A549 (cell line): ENCODE data around the gene SETD1B. TPM values are rescaled to one million over a fixed set of nuclear protein-coding genes. Genes with fewer than 3 reads are reported as not detected.

Experiments used
- ATAC-seq, 2 experiments: fragments of 200-7000 bp in 1 of 2; fragments of >200 bp in 1 of 2; cut with Nextera tagmentation in 1 of 2; cut with Tn5 transposase in 1 of 2; 3 replicates each; pipeline versions ENCODE4 v1.8.0 to v1.9.1; 2018 to 2020; ENCODE audit warnings: mild to moderate bottlenecking in 1 of 2, moderate library complexity in 1 of 2
- CTCF ChIA-PET: fragments of 300-600 bp; sonication (Branson Sonifier 250); formaldehyde crosslinking; extraction: SDS; loops from one replicate; lab custom pipeline; 2021; ENCODE audit warnings: antibody characterized with exemption, inconsistent platforms; lab: Yijun Ruan, JAX
- POLR2A ChIA-PET: fragments of 350-600 bp; formaldehyde crosslinking; extraction: SDS; loops from one replicate; lab custom pipeline; 2021; ENCODE audit warnings: antibody characterized with exemption, inconsistent platforms; lab: Yijun Ruan, JAX
- DNase-seq, 2 experiments: peaks; one replicate each; pipeline versions ENCODE4 v3.0.0 to v3.0.0-alpha.2; 2011 to 2016; ENCODE audit warnings: low read depth in 1 of 2, low spot score in 1 of 2
- FAIRE-seq: peaks from 2 replicates; lab custom pipeline; 2011; peaks lifted over from hg19 to GRCh38; lab: Jason Lieb, UNC
- H3K27ac ChIP-seq, 2 experiments: fragments of >200 bp; sonication (Bioruptor Twin); formaldehyde crosslinking; 3 replicates each; pipeline ENCODE4 v1.5.1; 2016 to 2017
- H3K4me1 ChIP-seq: fragments of >200 bp; sonication (Bioruptor Twin); formaldehyde crosslinking; 3 replicates; pipeline ENCODE4 v1.6.1; 2016
- H3K4me2 ChIP-seq: fragments of >200 bp; sonication (Bioruptor Twin); formaldehyde crosslinking; 3 replicates; pipeline ENCODE4 v1.6.1; 2016
- H3K4me3 ChIP-seq: fragments of >200 bp; sonication (Bioruptor Twin); formaldehyde crosslinking; 3 replicates; pipeline ENCODE4 v1.5.1; 2016
- H3K9me3 ChIP-seq: fragments of >200 bp; sonication (Bioruptor Twin); formaldehyde crosslinking; 3 replicates; pipeline ENCODE4 v1.6.1; 2016
- BCL3 ChIP-seq: fragments of >200 bp; sonication (Bioruptor Twin); formaldehyde crosslinking; IDR thresholded peaks from 3 replicates; pipeline ENCODE4 v1.6.1; 2016
- BHLHE40 ChIP-seq: IDR thresholded peaks from 2 replicates; pipeline ENCODE4 v1.6.1; 2012; ENCODE audit warnings: low read depth, low read length, inconsistent platforms
- CBX2 ChIP-seq: fragments of 200-600 bp; sonication (generic); IDR thresholded peaks from 2 replicates; pipeline ENCODE4 v1.6.1; 2016; ENCODE audit warnings: low read depth, mild to moderate bottlenecking, borderline replicate concordance
- CBX8 ChIP-seq: fragments of 200-600 bp; sonication (generic); IDR thresholded peaks from 2 replicates; pipeline ENCODE4 v1.6.1; 2016
- CEBPB ChIP-seq, 2 experiments: fragments of >200 bp in 1 of 2; sonication (Bioruptor Twin) in 1 of 2; formaldehyde crosslinking in 1 of 2; IDR thresholded peaks; 2 replicates each; pipeline ENCODE4 v1.6.1; 2012 to 2016
- CHD4 ChIP-seq: fragments of 200-600 bp; sonication (generic); IDR thresholded peaks from 2 replicates; pipeline ENCODE4 v1.6.1; 2016; ENCODE audit warnings: antibody characterized with exemption, mild to moderate bottlenecking, borderline replicate concordance
- EHF ChIP-seq: fragments of 250-450 bp; sonication (Bioruptor Pico); IDR thresholded peaks from 2 replicates; pipeline ENCODE4 v1.5.0; 2020; ENCODE audit warnings: mild to moderate bottlenecking
- EP300 ChIP-seq, 2 experiments: fragments of >200 bp; sonication (Bioruptor Twin); formaldehyde crosslinking; IDR thresholded peaks; 2 replicates in 1 of 2; 3 replicates in 1 of 2; pipeline ENCODE4 v1.6.1; 2016 to 2017
- ESRRA ChIP-seq: fragments of 150-350 bp; IDR thresholded peaks from 2 replicates; pipeline ENCODE4 v1.6.1; 2014; ENCODE audit warnings: mild to moderate bottlenecking, low read length, borderline replicate concordance
- FOSB ChIP-seq: fragments of 250-450 bp; sonication (Bioruptor Pico); IDR thresholded peaks from 2 replicates; pipeline ENCODE4 v1.5.0; 2020; ENCODE audit warnings: mild to moderate bottlenecking, moderate library complexity
- FOXS1 ChIP-seq: fragments of 250-450 bp; sonication (Bioruptor Pico); IDR thresholded peaks from 2 replicates; pipeline ENCODE4 v1.5.0; 2020; ENCODE audit warnings: mild to moderate bottlenecking, moderate library complexity
- GATA3 ChIP-seq: IDR thresholded peaks from 2 replicates; pipeline ENCODE4 v1.6.1; 2012; ENCODE audit warnings: borderline replicate concordance
- HMGXB4 ChIP-seq: fragments of 250-450 bp; sonication (Bioruptor Pico); IDR thresholded peaks from 2 replicates; pipeline ENCODE4 v1.5.0; 2021; ENCODE audit warnings: mild to moderate bottlenecking, moderate library complexity, borderline replicate concordance
- HOXA7 ChIP-seq: fragments of 250-450 bp; sonication (Bioruptor Pico); IDR thresholded peaks from 2 replicates; pipeline ENCODE4 v1.5.0; 2020; ENCODE audit warnings: mild to moderate bottlenecking, moderate library complexity
- HOXB5 ChIP-seq: fragments of 250-450 bp; sonication (Bioruptor Pico); IDR thresholded peaks from 2 replicates; pipeline ENCODE4 v1.5.0; 2020; ENCODE audit warnings: mild to moderate bottlenecking, moderate library complexity
- JUNB ChIP-seq: fragments of >200 bp; sonication (Bioruptor Twin); formaldehyde crosslinking; IDR thresholded peaks from 2 replicates; pipeline ENCODE4 v1.6.1; 2016
- KDM1A ChIP-seq: fragments of 200-600 bp; sonication (generic); IDR thresholded peaks from 2 replicates; pipeline ENCODE4 v1.6.1; 2016; ENCODE audit warnings: low read depth, mild to moderate bottlenecking
- KDM5A ChIP-seq: fragments of 200-600 bp; sonication (generic); IDR thresholded peaks from 2 replicates; pipeline ENCODE4 v1.6.1; 2016; ENCODE audit warnings: antibody characterized with exemption, mild to moderate bottlenecking
- MYC ChIP-seq: IDR thresholded peaks from 2 replicates; pipeline ENCODE4 v1.6.1; 2012; ENCODE audit warnings: mild to moderate bottlenecking, inconsistent platforms, low read length, improper control_type of control experiment, borderline replicate concordance
- NPAS2 ChIP-seq: fragments of 250-450 bp; sonication (Bioruptor Pico); IDR thresholded peaks from 2 replicates; pipeline ENCODE4 v1.8.0; 2022; ENCODE audit warnings: mild to moderate bottlenecking, moderate library complexity, borderline replicate concordance
- PHF8 ChIP-seq: fragments of 200-600 bp; sonication (generic); IDR thresholded peaks from 2 replicates; pipeline ENCODE4 v1.6.1; 2016; ENCODE audit warnings: low read depth, mild to moderate bottlenecking, antibody characterized with exemption, moderate library complexity, borderline replicate concordance
- POLR2AphosphoS2 ChIP-seq: conservative IDR thresholded peaks from 2 replicates; pipeline ENCODE4 v1.6.1; 2012; ENCODE audit warnings: low read length, improper control_type of control experiment, inconsistent platforms
- RAD21 ChIP-seq, 2 experiments: fragments of >200 bp in 1 of 2; sonication (Bioruptor Twin) in 1 of 2; formaldehyde crosslinking in 1 of 2; IDR thresholded peaks in 1 of 2; conservative IDR thresholded peaks in 1 of 2; 2 replicates in 1 of 2; 3 replicates in 1 of 2; pipeline ENCODE4 v1.6.1; 2012 to 2018; ENCODE audit warnings: inconsistent platforms in 1 of 2
- RCOR1 ChIP-seq: fragments of 150-350 bp; IDR thresholded peaks from 2 replicates; pipeline ENCODE4 v1.6.1; 2014; ENCODE audit warnings: antibody characterized with exemption, low read length, low read depth
- RFX5 ChIP-seq: fragments of 450-650 bp; IDR thresholded peaks from 2 replicates; pipeline ENCODE4 v1.7.1; 2014; ENCODE audit warnings: antibody characterized with exemption, mild to moderate bottlenecking, moderate library complexity
- RNF2 ChIP-seq: fragments of 200-600 bp; sonication (generic); IDR thresholded peaks from 2 replicates; pipeline ENCODE4 v1.6.1; 2016; ENCODE audit warnings: low read depth, mild to moderate bottlenecking, antibody characterized with exemption, moderate library complexity, borderline replicate concordance
- SMC3 ChIP-seq: fragments of >200 bp; sonication (Bioruptor Twin); formaldehyde crosslinking; IDR thresholded peaks from 3 replicates; pipeline ENCODE4 v1.6.1; 2018; ENCODE audit warnings: inconsistent platforms
- SREBF2 ChIP-seq: fragments of 450-650 bp; IDR thresholded peaks from 2 replicates; pipeline ENCODE4 v1.6.1; 2014; ENCODE audit warnings: mild to moderate bottlenecking, moderate library complexity
- TFCP2L1 ChIP-seq: fragments of 250-450 bp; sonication (Bioruptor Pico); IDR thresholded peaks from 2 replicates; pipeline ENCODE4 v1.5.0; 2021; ENCODE audit warnings: mild to moderate bottlenecking
- TP53 ChIP-seq: fragments of 250-450 bp; sonication (Bioruptor Pico); IDR thresholded peaks from 2 replicates; pipeline ENCODE4 v1.5.0; 2021; ENCODE audit warnings: mild to moderate bottlenecking, moderate library complexity
- ZFP36 ChIP-seq: fragments of 450-650 bp; IDR thresholded peaks from 2 replicates; pipeline ENCODE4 v1.6.1; 2014; ENCODE audit warnings: borderline replicate concordance; ENCODE audit not compliant: partially characterized antibody
- ZNF302 ChIP-seq: fragments of 250-450 bp; sonication (Bioruptor Pico); IDR thresholded peaks from 2 replicates; pipeline ENCODE4 v1.9.0; 2021; ENCODE audit warnings: inconsistent platforms, mild to moderate bottlenecking, moderate library complexity
- WGBS: methylation state at CpG from one replicate; pipeline ENCODE4 v1.1.6; 2017; ENCODE audit errors: missing lambda C conversion rate; 5-methylcytosine and 5-hydroxymethylcytosine counted together
- polyA plus RNA-seq, 4 experiments: library from polyadenylated mRNA; depleted of rRNA in 3 of 4; stranded (reverse); fragments of >200 nt; fragmentation: RNase III in 1 of 4; extraction: RNeasy Plus Mini Kit Qiagen cat#74134 plus additional on column Dnase treatment in 1 of 4; gene quantifications; 2 replicates in 3 of 4; 3 replicates in 1 of 4; pipeline ENCODE4 v1.2.3, GENCODE V29; 2011 to 2017
- TF ChIP-seq, protein P1 (sequence below): fragments of >200 bp; sonication (Bioruptor Twin); formaldehyde crosslinking; IDR thresholded peaks from 2 replicates; pipeline ENCODE4 v1.6.1; 2016
- TF ChIP-seq, protein P2 (sequence below): IDR thresholded peaks from 2 replicates; pipeline ENCODE4 v1.6.1; 2012
- TF ChIP-seq, protein P3 (sequence below): fragments of 450-650 bp; IDR thresholded peaks from 2 replicates; pipeline ENCODE4 v1.6.1; 2014; ENCODE audit warnings: antibody characterized with exemption

The SETD1B gene
- polyA plus RNA-seq, 2 of the 4 experiments (the other 2 are of a cell fraction): 1.1 to 8.6 TPM

- TF ChIP-seq RNF2 (peak; percentile 0; the same call in 1 of the 2 replicates), KDM1A (no peak), NPAS2 (CRISPR knock-in tag) (no peak), FOSB (CRISPR knock-in tag) (no peak), FOXS1 (CRISPR knock-in tag) (no peak), SREBF2 (no peak), TFCP2L1 (CRISPR knock-in tag) (no peak)
- TF ChIP-seq, protein P1, sequence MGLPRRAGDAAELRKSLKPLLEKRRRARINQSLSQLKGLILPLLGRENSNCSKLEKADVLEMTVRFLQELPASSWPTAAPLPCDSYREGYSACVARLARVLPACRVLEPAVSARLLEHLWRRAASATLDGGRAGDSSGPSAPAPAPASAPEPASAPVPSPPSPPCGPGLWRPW: no peak
- TF ChIP-seq, protein P2, sequence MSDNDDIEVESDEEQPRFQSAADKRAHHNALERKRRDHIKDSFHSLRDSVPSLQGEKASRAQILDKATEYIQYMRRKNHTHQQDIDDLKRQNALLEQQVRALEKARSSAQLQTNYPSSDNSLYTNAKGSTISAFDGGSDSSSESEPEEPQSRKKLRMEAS: no peak
Measured at GRCh38 chr12:121793440-121793837, 10.4 kb upstream of the SETD1B start, which contains the start of gene RHOF (continued).

DNA sequence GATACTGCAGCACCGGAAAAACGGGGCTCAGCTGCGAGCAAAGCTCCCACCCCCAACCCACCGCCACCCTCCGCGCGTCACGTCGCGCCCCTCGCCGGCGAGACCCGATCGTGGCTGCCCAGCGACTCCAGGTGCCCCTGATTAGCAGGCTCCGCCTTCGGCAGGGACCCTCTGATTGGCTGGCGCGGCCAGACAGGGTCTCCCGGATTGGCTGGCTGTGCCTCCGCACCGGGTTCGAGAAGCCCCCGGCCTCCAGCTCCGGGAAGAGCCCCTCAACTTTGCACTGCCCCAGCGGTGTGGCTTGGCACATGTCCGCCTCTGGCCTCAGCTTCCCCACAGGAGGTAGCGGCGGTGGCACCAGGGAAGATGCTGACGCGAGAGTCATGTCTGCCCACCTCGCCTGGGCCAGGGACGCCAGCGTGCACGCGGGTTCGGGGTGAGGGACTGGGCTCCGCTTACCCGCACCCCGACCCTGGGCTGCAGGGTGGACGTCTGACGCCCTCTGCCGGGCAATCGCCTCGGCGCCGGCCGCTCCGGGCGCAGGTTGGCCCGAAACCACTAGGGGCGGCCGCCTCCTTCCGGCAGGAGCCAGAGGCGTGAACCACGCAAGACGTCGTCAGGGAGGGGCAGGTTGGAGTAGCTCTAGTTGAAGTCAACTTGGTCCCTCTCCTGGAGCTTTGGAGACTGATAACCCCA, 9.8 kb upstream of the SETD1B start:
- ChIA-PET POLR2A (interaction anchor here (0.6 to 6.1 kb wide), 10 partner anchors 8 to 1750 kb away, joined by 3 to 43 read pairs (median 4); partner anchors contain the start of genes PSMD9, SETD1B and TMEM120B), CTCF (interaction anchor here (0.6 to 72.2 kb wide), 67 partner anchors 8 to 424 kb away, joined by 3 to 2657 read pairs (median 5); partner anchors contain the start of genes BCL7A, HPD, MORN3 and ORAI1)
- ATAC-seq (peak; percentile 45 to 74), FAIRE-seq (no peak), DNase-seq (peak; percentile 88 to 96)
- Histone ChIP-seq H3K4me1 (peaks cover 75% of the 10 kb centered on the region), H3K9me3 (no peaks in the 10 kb centered on the region), H3K27ac (peak overlapping the region; percentile 100), H3K4me2 (peak overlapping the region; percentile 78), H3K4me3 (peak overlapping the region; percentile 96)
- 0% methylated on average over 12 of the region's 59 CpGs for WGBS
- TF ChIP-seq ESRRA: no peak
- peak; percentile 6; the same call in 1 of the 3 replicates for TF ChIP-seq BCL3
- TF ChIP-seq MYC: peak; percentile 66
- TF ChIP-seq HOXB5 (CRISPR knock-in tag): peak; percentile 79; the same call in 1 of the 2 replicates
- no peak for TF ChIP-seq ZNF302 (CRISPR knock-in tag)
- no peak for TF ChIP-seq RNF2
- no peak; the same call in 1 of the 2 replicates for TF ChIP-seq POLR2AphosphoS2
- 0 out of 2 replicates have a peak, but pooled peaks have one; percentile 25 for TF ChIP-seq NPAS2 (CRISPR knock-in tag)
- TF ChIP-seq TP53: peak; percentile 60; the same call in 1 of the 2 replicates
- no peak for TF ChIP-seq HOXA7 (CRISPR knock-in tag)
- TF ChIP-seq CBX2: no peak
- TF ChIP-seq, protein P3, sequence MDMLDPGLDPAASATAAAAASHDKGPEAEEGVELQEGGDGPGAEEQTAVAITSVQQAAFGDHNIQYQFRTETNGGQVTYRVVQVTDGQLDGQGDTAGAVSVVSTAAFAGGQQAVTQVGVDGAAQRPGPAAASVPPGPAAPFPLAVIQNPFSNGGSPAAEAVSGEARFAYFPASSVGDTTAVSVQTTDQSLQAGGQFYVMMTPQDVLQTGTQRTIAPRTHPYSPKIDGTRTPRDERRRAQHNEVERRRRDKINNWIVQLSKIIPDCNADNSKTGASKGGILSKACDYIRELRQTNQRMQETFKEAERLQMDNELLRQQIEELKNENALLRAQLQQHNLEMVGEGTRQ: no peak
- TF ChIP-seq EHF (CRISPR knock-in tag): no peak; the same call in 1 of the 2 replicates
- no peak for TF ChIP-seq ZFP36
- no peak for TF ChIP-seq CEBPB (IDR thresholded peaks at IDR 0.05)
- TF ChIP-seq SREBF2: no peak
- TF ChIP-seq FOSB (CRISPR knock-in tag): no peak
- no peak for TF ChIP-seq JUNB
- TF ChIP-seq RFX5: no peak
- no peak for TF ChIP-seq KDM5A
- TF ChIP-seq KDM1A: no peak
- peak; percentile 98 for TF ChIP-seq SMC3
- peak; percentile 89 for TF ChIP-seq HMGXB4 (CRISPR knock-in tag)
- no peak for TF ChIP-seq CBX8
- TF ChIP-seq PHF8: no peak
- peak; percentile 94 to 98 for TF ChIP-seq RAD21 (conservative IDR thresholded peaks at IDR 0.05 in 1 of 2, IDR thresholded peaks at IDR 0.05 in 1 of 2)
- no peak for TF ChIP-seq RCOR1
- no peak; the same call in 1 of the 2 replicates for TF ChIP-seq GATA3
- TF ChIP-seq BHLHE40: peak; percentile 28; the same call in 1 of the 2 replicates
- TF ChIP-seq CHD4: peak; percentile 72; the same call in 1 of the 2 replicates
- no peak for TF ChIP-seq EP300 (IDR thresholded peaks at IDR 0.05)
